ENCODE measurements around the gene PRSS23.

Gene PRSS23

GRCh38 chr11:86797133-86797532, 3.2 kb upstream of the PRSS23 start:
- TF ChIP-seq, protein P1, sequence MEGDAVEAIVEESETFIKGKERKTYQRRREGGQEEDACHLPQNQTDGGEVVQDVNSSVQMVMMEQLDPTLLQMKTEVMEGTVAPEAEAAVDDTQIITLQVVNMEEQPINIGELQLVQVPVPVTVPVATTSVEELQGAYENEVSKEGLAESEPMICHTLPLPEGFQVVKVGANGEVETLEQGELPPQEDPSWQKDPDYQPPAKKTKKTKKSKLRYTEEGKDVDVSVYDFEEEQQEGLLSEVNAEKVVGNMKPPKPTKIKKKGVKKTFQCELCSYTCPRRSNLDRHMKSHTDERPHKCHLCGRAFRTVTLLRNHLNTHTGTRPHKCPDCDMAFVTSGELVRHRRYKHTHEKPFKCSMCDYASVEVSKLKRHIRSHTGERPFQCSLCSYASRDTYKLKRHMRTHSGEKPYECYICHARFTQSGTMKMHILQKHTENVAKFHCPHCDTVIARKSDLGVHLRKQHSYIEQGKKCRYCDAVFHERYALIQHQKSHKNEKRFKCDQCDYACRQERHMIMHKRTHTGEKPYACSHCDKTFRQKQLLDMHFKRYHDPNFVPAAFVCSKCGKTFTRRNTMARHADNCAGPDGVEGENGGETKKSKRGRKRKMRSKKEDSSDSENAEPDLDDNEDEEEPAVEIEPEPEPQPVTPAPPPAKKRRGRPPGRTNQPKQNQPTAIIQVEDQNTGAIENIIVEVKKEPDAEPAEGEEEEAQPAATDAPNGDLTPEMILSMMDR (IDR thresholded peaks at IDR 0.05; ENCODE audit: insufficient read depth, low read length, poor library complexity, severe bottlenecking) = no peak
- DNase-seq (ENCODE audit: extremely low read depth, insufficient read length) = no peak
- Histone ChIP-seq H3K4me3 (replicated peaks; ENCODE audit: low read depth, low read length) (no peak overlapping the region), H3K27me3 (replicated peaks; ENCODE audit: control insufficient read depth, insufficient read depth, low read length) (no peaks in the 10 kb centered on the region), H3K36me3 (ENCODE audit: control insufficient read depth, insufficient read depth, low read length) (no peaks in the 10 kb centered on the region)

GRCh38 chr11:86798988-86799387, 1.4 kb upstream of the PRSS23 start:
- H3K4me3 ChIP-seq (replicated peaks; ENCODE audit: low read depth, low read length) = no peak overlapping the region
- H3K36me3 ChIP-seq (ENCODE audit: control insufficient read depth, insufficient read depth, low read length) = no peaks in the 10 kb centered on the region
- no peak for DNase-seq (ENCODE audit: extremely low read depth, insufficient read length)
- no peaks in the 10 kb centered on the region for H3K27me3 ChIP-seq (replicated peaks; ENCODE audit: control insufficient read depth, insufficient read depth, low read length)
- TF ChIP-seq, protein P1 (IDR thresholded peaks at IDR 0.05; ENCODE audit: insufficient read depth, low read length, poor library complexity, severe bottlenecking) = no peak

DNA sequence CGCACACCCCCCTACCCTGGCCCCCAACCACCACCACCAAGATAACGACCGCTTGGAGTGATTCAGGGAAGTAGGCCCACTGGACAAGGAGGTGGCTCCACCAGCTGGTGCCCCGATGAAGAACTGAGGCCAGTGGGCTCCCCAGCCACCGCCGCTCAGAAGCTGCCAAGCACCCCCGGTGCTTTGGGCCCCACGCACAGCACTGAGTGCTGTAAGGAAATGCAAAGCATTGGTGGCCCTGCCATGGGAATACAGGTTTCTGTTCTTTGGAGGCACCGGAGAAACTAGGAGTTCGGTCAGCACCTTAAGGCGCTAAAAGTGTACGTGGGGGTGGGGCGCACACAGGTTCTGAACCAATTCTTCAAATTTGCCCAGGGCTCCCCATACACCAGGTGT, 664 bp upstream of the PRSS23 start:
- TF ChIP-seq, protein P1 (IDR thresholded peaks at IDR 0.05; ENCODE audit: insufficient read depth, low read length, poor library complexity, severe bottlenecking) = no peak
- Histone ChIP-seq H3K4me3 (replicated peaks; ENCODE audit: low read depth, low read length) (no peak overlapping the region), H3K27me3 (replicated peaks; ENCODE audit: control insufficient read depth, insufficient read depth, low read length) (no peaks in the 10 kb centered on the region), H3K36me3 (ENCODE audit: control insufficient read depth, insufficient read depth, low read length) (no peaks in the 10 kb centered on the region)
- DNase-seq (ENCODE audit: extremely low read depth, insufficient read length) = no peak

DNA sequence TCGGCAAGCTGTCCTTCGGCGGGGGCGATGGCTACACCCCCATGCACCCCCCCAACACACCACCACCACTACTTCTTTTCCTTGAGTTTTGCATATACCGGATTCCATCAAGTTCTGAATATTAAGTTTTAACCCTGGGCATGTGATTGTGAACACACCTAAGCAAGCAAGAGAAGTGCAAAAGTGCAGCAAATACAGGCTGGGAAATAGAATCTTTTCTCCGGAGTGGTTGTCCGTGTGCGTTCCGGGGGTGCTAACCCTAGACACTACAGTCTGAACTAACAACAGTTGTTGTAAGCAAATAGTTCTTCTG, 574 bp downstream of the PRSS23 start:
- H3K36me3 ChIP-seq (ENCODE audit: control insufficient read depth, insufficient read depth, low read length) = no peaks in the 10 kb centered on the region

GRCh38 chr11:86801364-86801763, 1.0 kb downstream of the PRSS23 start:
- no peaks in the 10 kb centered on the region for H3K36me3 ChIP-seq (ENCODE audit: control insufficient read depth, insufficient read depth, low read length)
- TF ChIP-seq, protein P1 (IDR thresholded peaks at IDR 0.05; ENCODE audit: insufficient read depth, low read length, poor library complexity, severe bottlenecking) = no peak
- H3K4me3 ChIP-seq (replicated peaks; ENCODE audit: low read depth, low read length) = no peak overlapping the region
- H3K27me3 ChIP-seq (replicated peaks; ENCODE audit: control insufficient read depth, insufficient read depth, low read length) = no peaks in the 10 kb centered on the region
- no peak for DNase-seq (ENCODE audit: extremely low read depth, insufficient read length)

More for the DNA sequence above, 574 bp downstream of the PRSS23 start:
- Histone ChIP-seq H3K4me3 (replicated peaks; ENCODE audit: low read depth, low read length) (no peak overlapping the region), H3K27me3 (replicated peaks; ENCODE audit: control insufficient read depth, insufficient read depth, low read length) (no peaks in the 10 kb centered on the region)
- TF ChIP-seq, protein P1 (IDR thresholded peaks at IDR 0.05; ENCODE audit: insufficient read depth, low read length, poor library complexity, severe bottlenecking) = no peak
- DNase-seq (ENCODE audit: extremely low read depth, insufficient read length) = no peak

DNA sequence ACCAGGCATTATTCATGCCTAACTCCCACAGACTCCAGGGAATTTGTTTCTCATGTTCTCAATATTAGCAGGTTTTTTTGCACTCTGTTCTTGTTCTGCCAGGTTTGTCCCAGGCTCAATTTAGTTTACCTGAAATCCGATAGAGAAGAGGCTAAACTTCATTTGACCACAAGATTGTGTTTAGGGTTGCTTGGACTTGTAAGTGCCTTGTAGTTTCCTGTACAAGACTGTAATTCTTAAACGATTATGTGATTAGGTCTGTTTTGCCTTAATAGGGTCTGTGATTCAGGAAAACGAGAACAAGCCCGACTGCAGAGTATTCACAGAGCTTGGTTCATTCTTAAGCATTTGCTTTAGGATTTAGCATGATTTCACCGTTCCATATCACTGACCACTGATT, 1.8 kb downstream of the PRSS23 start:
- Histone ChIP-seq H3K4me3 (replicated peaks; ENCODE audit: low read depth, low read length) (no peak overlapping the region), H3K27me3 (replicated peaks; ENCODE audit: control insufficient read depth, insufficient read depth, low read length) (no peaks in the 10 kb centered on the region), H3K36me3 (ENCODE audit: control insufficient read depth, insufficient read depth, low read length) (no peaks in the 10 kb centered on the region)
- no peak for DNase-seq (ENCODE audit: extremely low read depth, insufficient read length)
- TF ChIP-seq, protein P1 (IDR thresholded peaks at IDR 0.05; ENCODE audit: insufficient read depth, low read length, poor library complexity, severe bottlenecking) = no peak

Data from GM06990 (cell line).